Thyroid gland (tissue), 4 donors: ENCODE results near the gene CEP126.

Source experiments
- POLR2A ChIP-seq, 2 donors: fragments of 450-650 bp; IDR thresholded peaks; one replicate each; pipeline ENCODE4 v1.6.1; 2017; ENCODE audit warnings: antibody characterized with exemption in 2 of 2, mild to moderate bottlenecking in 2 of 2, moderate library complexity in 1 of 2
- TF ChIP-seq, protein P1 (sequence below), 6 experiments: fragments of 200-600 bp in 3 of 6; fragments of 450-650 bp in 3 of 6; sonication (generic) in 3 of 6; IDR thresholded peaks; one replicate each; pipeline ENCODE4 v1.5.1; 2016 to 2019; ENCODE audit warnings: antibody characterized with exemption in 6 of 6, mild to moderate bottlenecking in 2 of 6, inconsistent platforms in 1 of 6, moderate library complexity in 1 of 6

DNA sequence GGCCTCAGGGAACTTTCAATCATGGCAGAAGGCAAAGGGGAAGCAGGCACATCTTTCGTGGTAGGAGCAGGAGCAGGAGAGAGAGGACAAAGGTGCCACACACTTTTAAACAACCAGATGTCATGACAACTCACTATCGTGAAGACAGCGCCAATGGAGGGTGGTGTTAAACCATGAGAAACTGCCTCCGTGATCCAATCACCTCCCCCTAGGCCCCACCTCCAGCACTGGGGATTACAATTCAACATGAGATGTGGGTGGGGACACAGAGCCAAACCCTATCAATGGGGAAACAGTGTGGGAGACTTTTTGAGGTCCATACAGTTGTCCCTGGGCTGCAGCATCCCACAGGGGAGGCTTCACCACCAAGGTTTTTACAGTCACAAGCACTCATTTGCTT is 90.5 kb downstream of the CEP126 start:
- TF ChIP-seq, protein P1, sequence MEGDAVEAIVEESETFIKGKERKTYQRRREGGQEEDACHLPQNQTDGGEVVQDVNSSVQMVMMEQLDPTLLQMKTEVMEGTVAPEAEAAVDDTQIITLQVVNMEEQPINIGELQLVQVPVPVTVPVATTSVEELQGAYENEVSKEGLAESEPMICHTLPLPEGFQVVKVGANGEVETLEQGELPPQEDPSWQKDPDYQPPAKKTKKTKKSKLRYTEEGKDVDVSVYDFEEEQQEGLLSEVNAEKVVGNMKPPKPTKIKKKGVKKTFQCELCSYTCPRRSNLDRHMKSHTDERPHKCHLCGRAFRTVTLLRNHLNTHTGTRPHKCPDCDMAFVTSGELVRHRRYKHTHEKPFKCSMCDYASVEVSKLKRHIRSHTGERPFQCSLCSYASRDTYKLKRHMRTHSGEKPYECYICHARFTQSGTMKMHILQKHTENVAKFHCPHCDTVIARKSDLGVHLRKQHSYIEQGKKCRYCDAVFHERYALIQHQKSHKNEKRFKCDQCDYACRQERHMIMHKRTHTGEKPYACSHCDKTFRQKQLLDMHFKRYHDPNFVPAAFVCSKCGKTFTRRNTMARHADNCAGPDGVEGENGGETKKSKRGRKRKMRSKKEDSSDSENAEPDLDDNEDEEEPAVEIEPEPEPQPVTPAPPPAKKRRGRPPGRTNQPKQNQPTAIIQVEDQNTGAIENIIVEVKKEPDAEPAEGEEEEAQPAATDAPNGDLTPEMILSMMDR (IDR thresholded peaks at IDR 0.05): no peak
- TF ChIP-seq POLR2A (IDR thresholded peaks at IDR 0.05): no peak
